Measurements from ENCODE around the gene ZMAT3.
A peak's percentile ranks its signal among the peaks of the same experiment; 100 is the strongest.
"Not testable (repeated sequence)": the region's sequence is repeated elsewhere in the genome, so short reads cannot be mapped to it uniquely, and the experiment has no call there.

Gene ZMAT3

GRCh38 chr3:179069762-179070390 is 1.7 kb downstream of the ZMAT3 start:
- DNase-seq (ENCODE audit: low read depth in 4 of 4, low spot score in 1 of 4), result no peak

GRCh38 chr3:179068779-179069530 is 2.7 kb downstream of the ZMAT3 start:
- peak in 1 of 4 experiments; percentile 7 for DNase-seq (ENCODE audit: low read depth in 4 of 4, low spot score in 1 of 4)

- DNase-seq (ENCODE audit: low read depth in 4 of 4, low spot score in 1 of 4), result no peak
These were observed 3.8 kb downstream of the ZMAT3 start for GRCh38 chr3:179067839-179068238.

GRCh38 chr3:179067291-179067690 is 4.3 kb downstream of the ZMAT3 start:
- DNase-seq (ENCODE audit: low read depth in 4 of 4, low spot score in 1 of 4), result no peak

GRCh38 chr3:179063945-179064560 is 7.6 kb downstream of the ZMAT3 start:
- no peak for DNase-seq (ENCODE audit: low read depth in 4 of 4, low spot score in 1 of 4)

GRCh38 chr3:179056326-179056725 is 15.3 kb downstream of the ZMAT3 start:
- DNase-seq (ENCODE audit: low read depth in 4 of 4, low spot score in 1 of 4), result no peak

- not testable (repeated sequence) for DNase-seq (ENCODE audit: low read depth in 4 of 4, low spot score in 1 of 4)
These were observed 17.0 kb downstream of the ZMAT3 start for GRCh38 chr3:179054565-179054964.

GRCh38 chr3:179046497-179047353 is 24.9 kb downstream of the ZMAT3 start:
- DNase-seq (ENCODE audit: low read depth in 4 of 4, low spot score in 1 of 4), result no peak

GRCh38 chr3:179045719-179046402 is 25.7 kb downstream of the ZMAT3 start:
- no peak for DNase-seq (ENCODE audit: low read depth in 4 of 4, low spot score in 1 of 4)

- DNase-seq (ENCODE audit: low read depth in 4 of 4, low spot score in 1 of 4), result not testable (repeated sequence)
These were observed 32.7 kb downstream of the ZMAT3 start for GRCh38 chr3:179038899-179039251.

GRCh38 chr3:179038216-179038898 is 33.3 kb downstream of the ZMAT3 start:
- DNase-seq (ENCODE audit: low read depth in 4 of 4, low spot score in 1 of 4), result no peak

GRCh38 chr3:179037351-179037750 is 34.3 kb downstream of the ZMAT3 start:
- peak in 3 of 4 experiments; percentile 16 to 54 (median 42) for DNase-seq (ENCODE audit: low read depth in 4 of 4, low spot score in 1 of 4)

- DNase-seq (ENCODE audit: low read depth in 4 of 4, low spot score in 1 of 4), result no peak
These were observed 34.8 kb downstream of the ZMAT3 start for GRCh38 chr3:179036626-179037300.

GRCh38 chr3:179036226-179036625 is 35.4 kb downstream of the ZMAT3 start:
- DNase-seq (ENCODE audit: low read depth in 4 of 4, low spot score in 1 of 4), result no peak

- DNase-seq (ENCODE audit: low read depth in 4 of 4, low spot score in 1 of 4), result no peak
These were observed 36.4 kb downstream of the ZMAT3 start for GRCh38 chr3:179035232-179035631.

- not testable (repeated sequence) for DNase-seq (ENCODE audit: low read depth in 4 of 4, low spot score in 1 of 4)
These were observed 38.3 kb downstream of the ZMAT3 start for GRCh38 chr3:179033304-179033657.

- DNase-seq (ENCODE audit: low read depth in 4 of 4, low spot score in 1 of 4), result not testable (repeated sequence)
These were observed 38.9 kb downstream of the ZMAT3 start for GRCh38 chr3:179032454-179033303.

GRCh38 chr3:179029096-179029495 is 42.5 kb downstream of the ZMAT3 start:
- DNase-seq (ENCODE audit: low read depth in 4 of 4, low spot score in 1 of 4), result no peak

GRCh38 chr3:179028408-179028807 is 43.2 kb downstream of the ZMAT3 start:
- no peak for DNase-seq (ENCODE audit: low read depth in 4 of 4, low spot score in 1 of 4)
